Natural killer cell (primary cell): ENCODE data around the gene DNAH7. TPM values are rescaled to one million over a fixed set of nuclear protein-coding genes. Genes with fewer than 3 reads are reported as not detected.
"Not testable (repeated sequence)": the region's sequence is repeated elsewhere in the genome, so short reads cannot be mapped to it uniquely, and the experiment has no call there.

ENCODE experiments used
- ATAC-seq, 3 donors: fragments of 150-1000 bp in 2 of 3; fragments of 200-7000 bp in 1 of 3; cut with Tn5 transposase; 1 replicate in 1 of 3; 2 replicates in 2 of 3; pipeline ENCODE4 v1.10.0; 2021; ENCODE audit warnings: mild to moderate bottlenecking in 2 of 3, moderate library complexity in 2 of 3
- DNase-seq, 2 donors: peaks; one replicate each; pipeline versions ENCODE4 v3.0.0 to v3.0.0-alpha.2; 2013 to 2021; ENCODE audit warnings: mixed read lengths in 1 of 2
- H3K27ac ChIP-seq: one replicate; pipeline ENCODE4 v1.5.1; 2013; ENCODE audit warnings: mild to moderate bottlenecking, low read length
- H3K27me3 ChIP-seq: one replicate; pipeline ENCODE4 v1.6.1; 2013; ENCODE audit warnings: low read length; ENCODE audit not compliant: control insufficient read depth, insufficient read depth
- H3K36me3 ChIP-seq: one replicate; pipeline ENCODE4 v1.6.1; 2013; ENCODE audit warnings: low read length; ENCODE audit not compliant: control insufficient read depth, insufficient read depth
- H3K4me1 ChIP-seq: one replicate; pipeline ENCODE4 v1.6.1; 2013; ENCODE audit warnings: low read length; ENCODE audit not compliant: control insufficient read depth, insufficient read depth
- H3K4me3 ChIP-seq: one replicate; pipeline ENCODE4 v1.5.1; 2013; ENCODE audit warnings: low read length
- H3K9me3 ChIP-seq: one replicate; pipeline ENCODE4 v1.6.1; 2013; ENCODE audit warnings: low read length; ENCODE audit not compliant: control insufficient read depth, insufficient read depth
- H3K27ac Mint-ChIP-seq, 2 donors: one replicate each; pipeline ENCODE4 v1.8.0; 2022; ENCODE audit warnings: mild to moderate bottlenecking in 2 of 2, mixed read lengths in 2 of 2, moderate library complexity in 1 of 2
- H3K27me3 Mint-ChIP-seq, 2 donors: one replicate each; pipeline ENCODE4 v1.8.0; 2022; ENCODE audit warnings: low read depth in 2 of 2, mixed read lengths in 2 of 2
- H3K36me3 Mint-ChIP-seq: one replicate; pipeline ENCODE4 v1.8.0; 2022; ENCODE audit warnings: mixed read lengths
- H3K4me1 Mint-ChIP-seq, 2 donors: one replicate each; pipeline ENCODE4 v1.8.0; 2022; ENCODE audit warnings: mixed read lengths in 2 of 2
- H3K4me3 Mint-ChIP-seq: one replicate; pipeline ENCODE4 v1.8.0; 2022; ENCODE audit warnings: mild to moderate bottlenecking, moderate library complexity, mixed read lengths
- H3K9me3 Mint-ChIP-seq, 2 donors: one replicate each; pipeline ENCODE4 v1.8.0; 2022; ENCODE audit warnings: mixed read lengths in 2 of 2
- WGBS: methylation state at CpG from one replicate; pipeline ENCODE4 v1.1.7; 2013; ENCODE audit warnings: missing lambda C conversion rate; ENCODE audit not compliant: insufficient coverage; 5-methylcytosine and 5-hydroxymethylcytosine counted together
- intact Hi-C: fragments of 100-400 bp; cut with micrococcal nuclease; formaldehyde crosslinking; loops from one replicate; pipeline ENCODE4 v1.14.2; 2022
- total RNA-seq, 4 donors: library from RNA; stranded (reverse); fragments of 120-200 nt in 1 of 4; gene quantifications; one replicate each; pipeline versions ENCODE4 v1.2.3 to v1.2.4, GENCODE V29; 2013 to 2022
- TF ChIP-seq, protein P1 (sequence below): fragments of 200-600 bp; IDR thresholded peaks from one replicate; pipeline ENCODE4 v1.8.0; 2022; ENCODE audit warnings: antibody characterized with exemption

Gene DNAH7
- total RNA-seq, 3 donors from 2014 or later (not counting 1 experiment from before 2014, with no cell fraction given) = 0.07 to 0.20 TPM; not detected in 1

DNA sequence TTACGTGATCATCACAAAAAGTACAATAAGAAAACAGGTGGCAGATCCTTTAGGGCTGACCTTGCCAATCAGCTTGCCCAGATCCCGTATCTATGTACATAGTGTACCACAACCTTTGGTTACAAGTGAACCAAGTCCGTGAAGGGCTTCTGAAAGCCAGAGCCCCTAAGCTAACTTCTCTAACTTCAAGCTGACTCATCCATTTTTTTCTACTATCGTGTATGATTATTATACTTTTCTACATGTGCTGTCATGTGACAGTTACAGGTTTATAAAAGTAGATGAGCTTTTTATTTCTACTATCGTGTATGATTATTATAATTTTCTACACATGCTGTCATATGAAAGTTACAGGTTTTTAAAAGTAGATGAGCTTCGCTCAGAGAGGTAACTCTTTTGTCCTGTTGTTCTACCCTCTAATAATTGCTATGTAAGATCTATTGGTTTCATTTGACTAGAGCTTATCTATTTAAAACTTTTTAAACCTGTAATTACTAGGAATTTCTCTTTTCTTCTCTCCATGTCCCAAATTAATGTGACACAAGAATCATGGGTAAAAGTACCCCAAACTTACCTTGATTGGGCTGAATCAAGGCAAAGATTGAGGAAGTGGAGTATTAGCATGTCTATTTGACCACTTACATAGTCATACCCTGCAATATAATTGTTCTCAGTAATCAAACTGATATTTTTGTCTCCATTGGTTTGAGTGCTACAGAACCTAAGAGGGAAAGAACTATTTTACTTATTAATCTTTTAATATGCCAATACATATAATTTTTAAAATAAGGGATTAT, 29.4 kb upstream of the DNAH7 start:
- Histone ChIP-seq H3K36me3 (no peaks in the 10 kb centered on the region), H3K4me3 (no peak overlapping the region), H3K9me3 (no peaks in the 10 kb centered on the region), H3K4me1 (peaks cover 4% of the 10 kb centered on the region), H3K27me3 (no peaks in the 10 kb centered on the region), H3K27ac (no peak overlapping the region)
- DNase-seq (no peak), ATAC-seq (no peak)
- Mint-ChIP-seq H3K4me1 (no peaks in the 10 kb centered on the region), H3K27ac (no peak overlapping the region), H3K4me3 (no peak overlapping the region), H3K9me3 (no peaks in the 10 kb centered on the region), H3K27me3 (no peaks in the 10 kb centered on the region), H3K36me3 (no peaks in the 10 kb centered on the region)
- intact Hi-C loops = no loop called here
- WGBS = 88% methylated on average over 3 of the region's 6 CpGs
- TF ChIP-seq, protein P1, sequence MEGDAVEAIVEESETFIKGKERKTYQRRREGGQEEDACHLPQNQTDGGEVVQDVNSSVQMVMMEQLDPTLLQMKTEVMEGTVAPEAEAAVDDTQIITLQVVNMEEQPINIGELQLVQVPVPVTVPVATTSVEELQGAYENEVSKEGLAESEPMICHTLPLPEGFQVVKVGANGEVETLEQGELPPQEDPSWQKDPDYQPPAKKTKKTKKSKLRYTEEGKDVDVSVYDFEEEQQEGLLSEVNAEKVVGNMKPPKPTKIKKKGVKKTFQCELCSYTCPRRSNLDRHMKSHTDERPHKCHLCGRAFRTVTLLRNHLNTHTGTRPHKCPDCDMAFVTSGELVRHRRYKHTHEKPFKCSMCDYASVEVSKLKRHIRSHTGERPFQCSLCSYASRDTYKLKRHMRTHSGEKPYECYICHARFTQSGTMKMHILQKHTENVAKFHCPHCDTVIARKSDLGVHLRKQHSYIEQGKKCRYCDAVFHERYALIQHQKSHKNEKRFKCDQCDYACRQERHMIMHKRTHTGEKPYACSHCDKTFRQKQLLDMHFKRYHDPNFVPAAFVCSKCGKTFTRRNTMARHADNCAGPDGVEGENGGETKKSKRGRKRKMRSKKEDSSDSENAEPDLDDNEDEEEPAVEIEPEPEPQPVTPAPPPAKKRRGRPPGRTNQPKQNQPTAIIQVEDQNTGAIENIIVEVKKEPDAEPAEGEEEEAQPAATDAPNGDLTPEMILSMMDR = no peak

GRCh38 chr2:196096982-196097745, 28.5 kb upstream of the DNAH7 start:
- H3K36me3 Mint-ChIP-seq = no peaks in the 10 kb centered on the region
- H3K27me3 ChIP-seq = no peaks in the 10 kb centered on the region
- WGBS = 90% methylated on average over 3 of the region's 5 CpGs

GRCh38 chr2:196096264-196096663, 27.6 kb upstream of the DNAH7 start:
- intact Hi-C loops = no loop called here
- H3K9me3 Mint-ChIP-seq = no peaks in the 10 kb centered on the region
- H3K27ac Mint-ChIP-seq = no peak overlapping the region
- H3K4me3 ChIP-seq = no peak overlapping the region
- no peaks in the 10 kb centered on the region for H3K9me3 ChIP-seq
- H3K4me1 ChIP-seq = no peaks in the 10 kb centered on the region
- TF ChIP-seq, protein P1 = no peak
- no peak overlapping the region for H3K27ac ChIP-seq
- H3K36me3 Mint-ChIP-seq = no peaks in the 10 kb centered on the region
- H3K27me3 Mint-ChIP-seq = no peaks in the 10 kb centered on the region
- ATAC-seq = no peak
- H3K4me3 Mint-ChIP-seq = no peak overlapping the region
- 100% methylated on average over 3 of the region's 4 CpGs for WGBS
- DNase-seq = no peak
- H3K36me3 ChIP-seq = no peaks in the 10 kb centered on the region
- H3K27me3 ChIP-seq = no peaks in the 10 kb centered on the region
- no peaks in the 10 kb centered on the region for H3K4me1 Mint-ChIP-seq

More at GRCh38 chr2:196096982-196097745, 28.5 kb upstream of the DNAH7 start:
- Mint-ChIP-seq H3K27me3 (no peaks in the 10 kb centered on the region), H3K4me1 (no peaks in the 10 kb centered on the region), H3K9me3 (no peaks in the 10 kb centered on the region), H3K27ac (no peak overlapping the region), H3K4me3 (no peak overlapping the region)
- H3K4me3 ChIP-seq = no peak overlapping the region
- peaks cover 4% of the 10 kb centered on the region for H3K4me1 ChIP-seq
- intact Hi-C loops = no loop called here
- no peaks in the 10 kb centered on the region for H3K9me3 ChIP-seq
- ATAC-seq (no peak), DNase-seq (no peak)
- TF ChIP-seq, protein P1 = no peak
- H3K27ac ChIP-seq = no peak overlapping the region
- no peaks in the 10 kb centered on the region for H3K36me3 ChIP-seq

- intact Hi-C loops, H3K27ac ChIP-seq, H3K9me3 Mint-ChIP-seq, H3K36me3 Mint-ChIP-seq, H3K4me1 Mint-ChIP-seq, H3K4me3 ChIP-seq, H3K4me1 ChIP-seq, DNase-seq, H3K4me3 Mint-ChIP-seq, H3K36me3 ChIP-seq, ATAC-seq, H3K27ac Mint-ChIP-seq, H3K27me3 Mint-ChIP-seq, H3K9me3 ChIP-seq, H3K27me3 ChIP-seq: not testable (repeated sequence)
- 79% methylated on average over 5 of the region's 5 CpGs for WGBS
Measured at GRCh38 chr2:196089448-196089847, 20.8 kb upstream of the DNAH7 start.
